Vagina (tissue), 2 donors: ENCODE measurements around the gene ENPP6.

Experiments used
- POLR2A ChIP-seq, 2 donors: fragments of 450-650 bp; IDR thresholded peaks; one replicate each; pipeline ENCODE4 v1.6.1; 2017; ENCODE audit warnings: antibody characterized with exemption in 2 of 2, mild to moderate bottlenecking in 2 of 2, moderate library complexity in 2 of 2
- TF ChIP-seq, protein P1 (sequence below), 3 experiments: fragments of 450-650 bp in 2 of 3; fragments of 200-600 bp in 1 of 3; sonication (generic) in 1 of 3; IDR thresholded peaks; one replicate each; pipeline ENCODE4 v1.5.1; 2017 to 2019; ENCODE audit warnings: antibody characterized with exemption in 3 of 3, mild to moderate bottlenecking in 2 of 3, moderate library complexity in 2 of 3

DNA sequence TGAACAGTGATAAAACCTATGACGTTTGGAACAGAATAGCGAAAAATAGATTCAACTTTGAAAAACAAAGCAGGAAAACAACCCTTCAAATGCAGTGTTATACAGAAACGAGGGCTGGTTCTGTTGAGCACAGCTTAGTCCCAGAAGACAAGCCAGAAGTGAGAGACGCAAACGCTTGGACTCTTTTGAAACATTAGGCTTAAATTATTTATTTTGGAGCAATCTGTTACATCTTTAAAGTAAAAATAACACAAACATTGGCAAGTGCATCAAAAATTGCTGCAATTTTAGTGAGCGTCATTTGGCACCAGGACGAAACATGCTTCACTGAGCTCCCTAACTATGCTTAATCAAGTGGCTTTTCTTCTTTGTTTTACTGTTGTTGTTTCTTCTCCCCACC lies 63.5 kb downstream of the ENPP6 start:
- TF ChIP-seq, protein P1, sequence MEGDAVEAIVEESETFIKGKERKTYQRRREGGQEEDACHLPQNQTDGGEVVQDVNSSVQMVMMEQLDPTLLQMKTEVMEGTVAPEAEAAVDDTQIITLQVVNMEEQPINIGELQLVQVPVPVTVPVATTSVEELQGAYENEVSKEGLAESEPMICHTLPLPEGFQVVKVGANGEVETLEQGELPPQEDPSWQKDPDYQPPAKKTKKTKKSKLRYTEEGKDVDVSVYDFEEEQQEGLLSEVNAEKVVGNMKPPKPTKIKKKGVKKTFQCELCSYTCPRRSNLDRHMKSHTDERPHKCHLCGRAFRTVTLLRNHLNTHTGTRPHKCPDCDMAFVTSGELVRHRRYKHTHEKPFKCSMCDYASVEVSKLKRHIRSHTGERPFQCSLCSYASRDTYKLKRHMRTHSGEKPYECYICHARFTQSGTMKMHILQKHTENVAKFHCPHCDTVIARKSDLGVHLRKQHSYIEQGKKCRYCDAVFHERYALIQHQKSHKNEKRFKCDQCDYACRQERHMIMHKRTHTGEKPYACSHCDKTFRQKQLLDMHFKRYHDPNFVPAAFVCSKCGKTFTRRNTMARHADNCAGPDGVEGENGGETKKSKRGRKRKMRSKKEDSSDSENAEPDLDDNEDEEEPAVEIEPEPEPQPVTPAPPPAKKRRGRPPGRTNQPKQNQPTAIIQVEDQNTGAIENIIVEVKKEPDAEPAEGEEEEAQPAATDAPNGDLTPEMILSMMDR (IDR thresholded peaks at IDR 0.05) = no peak
- TF ChIP-seq POLR2A (IDR thresholded peaks at IDR 0.05) = no peak
